Adrenal gland (tissue), 12 donors: ENCODE data around the gene RTL1. TPM values are rescaled to one million over a fixed set of nuclear protein-coding genes. Genes with fewer than 3 reads are reported as not detected.

ENCODE experiments used
- DNase-seq, 7 donors: peaks; one replicate each; pipeline ENCODE4 v3.0.0-alpha.2; 2019 to 2020
- H3K27ac ChIP-seq, 5 donors: fragments of 200-600 bp; sonication (generic) in 4 of 5; 1 replicate in 3 of 5; 2 replicates in 2 of 5; pipeline versions ENCODE4 v1.5.1 to v1.8.0; 2016 to 2020; ENCODE audit warnings: mild to moderate bottlenecking in 1 of 5
- H3K27me3 ChIP-seq: fragments of 200-600 bp; 2 replicates; pipeline ENCODE4 v1.8.0; 2021
- H3K36me3 ChIP-seq, 2 donors: fragments of 200-600 bp; replicated peaks in 1 of 2; 1 replicate in 1 of 2; 2 replicates in 1 of 2; pipeline versions ENCODE4 v1.5.1 to v1.8.0; 2018 to 2022
- H3K4me1 ChIP-seq, 2 donors: fragments of 200-600 bp; replicated peaks in 1 of 2; 1 replicate in 1 of 2; 2 replicates in 1 of 2; pipeline versions ENCODE4 v1.5.1 to v1.8.0; 2018 to 2021
- H3K4me3 ChIP-seq, 4 donors: fragments of 200-600 bp; sonication (generic) in 3 of 4; one replicate each; pipeline ENCODE4 v1.5.1; 2016 to 2018
- H3K9me3 ChIP-seq, 3 donors: fragments of 200-600 bp; sonication (generic) in 1 of 3; replicated peaks in 1 of 3; 1 replicate in 2 of 3; 2 replicates in 1 of 3; pipeline versions ENCODE4 v1.5.1 to v1.8.0; 2016 to 2021
- CTCF ChIP-seq, 6 experiments: fragments of 450-650 bp in 4 of 6; fragments of 200-600 bp in 2 of 6; sonication (generic) in 1 of 6; IDR thresholded peaks; 1 replicate in 5 of 6; 2 replicates in 1 of 6; pipeline versions ENCODE4 v1.5.1 to v1.8.0; 2016 to 2021; ENCODE audit warnings: antibody characterized with exemption in 6 of 6, mild to moderate bottlenecking in 2 of 6, moderate library complexity in 1 of 6
- POLR2A ChIP-seq, 2 donors: fragments of 450-650 bp; IDR thresholded peaks; one replicate each; pipeline ENCODE4 v1.6.1; 2017; ENCODE audit warnings: antibody characterized with exemption in 2 of 2, mild to moderate bottlenecking in 2 of 2, moderate library complexity in 1 of 2
- WGBS, 4 donors: extraction: QIAGEN DNeasy Blood & Tissue Kit in 2 of 4; methylation state at CpG; one replicate each; pipeline versions ENCODE4 v1.1.5 to v1.1.7; 2013 to 2017; 5-methylcytosine and 5-hydroxymethylcytosine counted together
- intact Hi-C, 2 donors: fragments of 100-400 bp; cut with DNase I; formaldehyde crosslinking; loops; one replicate each; pipeline versions ENCODE4 v1.14.1 to v1.15.0; 2022 to 2023
- polyA plus RNA-seq, 3 donors: library from polyadenylated mRNA; stranded (reverse); fragments of 200-250 nt in 2 of 3; fragments of 350-450 nt in 1 of 3; fragmentation: Illumina TruSeq in 1 of 3; extraction: RNeasy Lipid Tissue Mini Kit (QIAGEN cat#74804) in 1 of 3; gene quantifications; one replicate each; pipeline ENCODE4 v1.2.3, GENCODE V29; 2013 to 2014
- total RNA-seq, 9 donors: library from RNA; depleted of rRNA in 4 of 9; stranded (reverse); fragments of >200 nt in 4 of 9; fragments of 120-200 nt in 1 of 9; fragmentation: NEBNext Ultra II Directional in 1 of 9; extraction: Animal tissue kit (Norgen Biotek cat#: 25700) in 1 of 9; gene quantifications; one replicate each; pipeline versions ENCODE4 v1.1.0 to v1.2.4, GENCODE V29; 2013 to 2023
- donor health status: healthy with polysubstance abuse.
- donor health status: Bipolar disorder and iron deficiency.
- donor health status: DM: yes; HTN: yes; CAD: no.
- donor health status: DM: no; HTN: no; CAD: no.
- donor health status: DM: no; HTN: no; CAD: no.
- donor health status: DM: yes; HTN: yes; CAD: no.

The RTL1 gene
- total and polyA plus RNA-seq, 12 donors, result 0.11 to 6.2 (median 1.0) TPM; not detected in 3

GRCh38 chr14:100865682-100866591, 37.6 kb downstream of the RTL1 start:
- H3K4me1 ChIP-seq, result peaks cover 0 to 4% of the 10 kb centered on the region in 2 donors
- no peaks in the 10 kb centered on the region for H3K9me3 ChIP-seq
- peak in 2 of 7 donors; percentile 11 to 52 for DNase-seq
- H3K4me3 ChIP-seq, result no peak overlapping the region
- 83 to 87% (median 85%) methylated on average over 15 to 22 of the region's 22 CpGs for WGBS, 4 donors
- peaks cover 0 to 23% of the 10 kb centered on the region in 2 donors for H3K36me3 ChIP-seq
- intact Hi-C loops, result no loop called here
- TF ChIP-seq CTCF (IDR thresholded peaks at IDR 0.05), result no peak
- no peak for TF ChIP-seq POLR2A (IDR thresholded peaks at IDR 0.05)
- no peaks in the 10 kb centered on the region for H3K27me3 ChIP-seq
- H3K27ac ChIP-seq, result peak overlapping the region in 2 of 5 donors; percentile 36 to 54

- WGBS, 4 donors, result 66 to 77% (median 72%) methylated on average over 9 of the region's 9 CpGs
- intact Hi-C loops, result no loop called here
- peak in 2 of 7 donors; percentile 9 to 43 for DNase-seq
Observed at GRCh38 chr14:100864960-100865681, 38.4 kb downstream of the RTL1 start.

GRCh38 chr14:100864206-100864605, 39.3 kb downstream of the RTL1 start:
- H3K36me3 ChIP-seq, result peaks cover 0 to 23% of the 10 kb centered on the region in 2 donors
- no peaks in the 10 kb centered on the region for H3K9me3 ChIP-seq
- intact Hi-C loops, result no loop called here
- H3K4me1 ChIP-seq, result peaks cover 0 to 6% of the 10 kb centered on the region in 2 donors
- DNase-seq, result peak in 2 of 7 donors; percentile 10 to 53
- TF ChIP-seq POLR2A (IDR thresholded peaks at IDR 0.05) (no peak), CTCF (IDR thresholded peaks at IDR 0.05) (no peak)
- WGBS, 4 donors, result 87 to 93% (median 90%) methylated on average over 8 to 10 of the region's 10 CpGs
- no peak overlapping the region for H3K4me3 ChIP-seq
- H3K27ac ChIP-seq, result peak overlapping the region in 1 of 5 donors; percentile 13
- no peaks in the 10 kb centered on the region for H3K27me3 ChIP-seq

More at GRCh38 chr14:100864960-100865681, 38.4 kb downstream of the RTL1 start:
- peak overlapping the region in 2 of 5 donors; percentile 36 to 54 for H3K27ac ChIP-seq
- H3K27me3 ChIP-seq, result no peaks in the 10 kb centered on the region
- peaks cover 0 to 4% of the 10 kb centered on the region in 2 donors for H3K4me1 ChIP-seq
- H3K36me3 ChIP-seq, result peaks cover 0 to 23% of the 10 kb centered on the region in 2 donors
- no peak overlapping the region for H3K4me3 ChIP-seq
- no peak for TF ChIP-seq POLR2A (IDR thresholded peaks at IDR 0.05)
- TF ChIP-seq CTCF (IDR thresholded peaks at IDR 0.05), result no peak
- H3K9me3 ChIP-seq, result no peaks in the 10 kb centered on the region

- Histone ChIP-seq H3K4me1 (peaks cover 0 to 6% of the 10 kb centered on the region in 2 donors), H3K36me3 (peaks cover 0 to 15% of the 10 kb centered on the region in 2 donors), H3K9me3 (no peaks in the 10 kb centered on the region), H3K27me3 (no peaks in the 10 kb centered on the region), H3K4me3 (no peak overlapping the region), H3K27ac (no peak overlapping the region)
- intact Hi-C loops, result no loop called here
- 95 to 100% (median 100%) methylated on average over 2 of the region's 2 CpGs for WGBS, 4 donors
- no peak for TF ChIP-seq CTCF (IDR thresholded peaks at IDR 0.05)
- no peak for TF ChIP-seq POLR2A (IDR thresholded peaks at IDR 0.05)
- DNase-seq, result no peak
Observed at GRCh38 chr14:100862793-100863192, 40.7 kb downstream of the RTL1 start.
